ENCODE results near the gene FCN3.

DNA sequence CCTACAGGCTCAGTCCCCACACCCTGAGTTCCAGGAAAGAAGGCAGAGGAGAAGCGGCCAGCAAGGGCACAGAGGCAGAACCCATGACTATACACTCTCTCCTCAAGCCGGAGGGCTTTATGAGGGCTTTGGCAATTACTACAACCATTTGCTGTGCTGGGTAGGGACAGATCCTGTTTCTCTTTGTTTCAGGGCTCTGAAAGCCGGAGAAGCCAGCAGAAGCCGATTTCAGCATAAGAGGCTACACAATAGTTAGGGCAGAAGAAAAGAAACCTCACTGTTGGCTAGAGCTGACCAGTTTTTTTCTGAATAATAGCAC lies 31.7 kb upstream of the FCN3 start:
- TF ChIP-seq, protein P1, sequence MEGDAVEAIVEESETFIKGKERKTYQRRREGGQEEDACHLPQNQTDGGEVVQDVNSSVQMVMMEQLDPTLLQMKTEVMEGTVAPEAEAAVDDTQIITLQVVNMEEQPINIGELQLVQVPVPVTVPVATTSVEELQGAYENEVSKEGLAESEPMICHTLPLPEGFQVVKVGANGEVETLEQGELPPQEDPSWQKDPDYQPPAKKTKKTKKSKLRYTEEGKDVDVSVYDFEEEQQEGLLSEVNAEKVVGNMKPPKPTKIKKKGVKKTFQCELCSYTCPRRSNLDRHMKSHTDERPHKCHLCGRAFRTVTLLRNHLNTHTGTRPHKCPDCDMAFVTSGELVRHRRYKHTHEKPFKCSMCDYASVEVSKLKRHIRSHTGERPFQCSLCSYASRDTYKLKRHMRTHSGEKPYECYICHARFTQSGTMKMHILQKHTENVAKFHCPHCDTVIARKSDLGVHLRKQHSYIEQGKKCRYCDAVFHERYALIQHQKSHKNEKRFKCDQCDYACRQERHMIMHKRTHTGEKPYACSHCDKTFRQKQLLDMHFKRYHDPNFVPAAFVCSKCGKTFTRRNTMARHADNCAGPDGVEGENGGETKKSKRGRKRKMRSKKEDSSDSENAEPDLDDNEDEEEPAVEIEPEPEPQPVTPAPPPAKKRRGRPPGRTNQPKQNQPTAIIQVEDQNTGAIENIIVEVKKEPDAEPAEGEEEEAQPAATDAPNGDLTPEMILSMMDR (IDR thresholded peaks at IDR 0.05; ENCODE audit: poor library complexity): no peak
- no peak for TF ChIP-seq EZH2 (IDR thresholded peaks at IDR 0.05; ENCODE audit: borderline replicate concordance)

Measured in hepatocyte (in vitro differentiated cells).